ENCODE measurements around the gene RIC1.

GRCh38 chr9:5617749-5618148, 11.2 kb upstream of the RIC1 start:
- TF ChIP-seq CTCF (IDR thresholded peaks at IDR 0.05) (no peak), POLR2A (IDR thresholded peaks at IDR 0.05) (no peak)

All from heart left ventricle (tissue), 13 donors.